Measurements from ENCODE around the gene DGKH.

- TF ChIP-seq EZH2 (IDR thresholded peaks at IDR 0.05; ENCODE audit: borderline replicate concordance, insufficient read depth, low read length, poor library complexity, severe bottlenecking) (no peak), CTCF (IDR thresholded peaks at IDR 0.05; ENCODE audit: poor library complexity, severe bottlenecking) (no peak), POLR2AphosphoS5 (IDR thresholded peaks at IDR 0.05) (no peak), SMC3 (conservative IDR thresholded peaks at IDR 0.05; ENCODE audit: poor library complexity) (no peak), RAD21 (conservative IDR thresholded peaks at IDR 0.05) (no peak), REST (IDR thresholded peaks at IDR 0.05; ENCODE audit: borderline replicate concordance) (no peak), TAF1 (IDR thresholded peaks at IDR 0.05; ENCODE audit: low read depth) (no peak), EP300 (conservative IDR thresholded peaks at IDR 0.05; ENCODE audit: poor library complexity, severe bottlenecking) (no peak), MXI1 (conservative IDR thresholded peaks at IDR 0.05; ENCODE audit: poor library complexity, severe bottlenecking) (no peak)
Measured at GRCh38 chr13:42155251-42155650, 106.8 kb downstream of the DGKH start.

All from neural cell (in vitro differentiated cells).